SJCRH30 (cell line): Measurements from ENCODE around the gene TCF7L1. TPM values are rescaled to one million over a fixed set of nuclear protein-coding genes. Genes with fewer than 3 reads are reported as not detected.
"Not testable (repeated sequence)": the region's sequence is repeated elsewhere in the genome, so short reads cannot be mapped to it uniquely, and the experiment has no call there.

Source experiments
- DNase-seq, 2 experiments: peaks; one replicate each; pipeline ENCODE4 v3.0.0-alpha.2; 2015 to 2020
- H3K27ac ChIP-seq: fragments of 250-450 bp; sonication (Bioruptor Pico); 2 replicates; pipeline ENCODE4 v1.5.1; 2020; ENCODE audit warnings: mild to moderate bottlenecking, moderate library complexity
- H3K27me3 ChIP-seq: fragments of 250-450 bp; sonication (Bioruptor Pico); 2 replicates; pipeline ENCODE4 v1.5.1; 2020; ENCODE audit warnings: mild to moderate bottlenecking, moderate library complexity
- H3K36me3 ChIP-seq: fragments of 250-450 bp; sonication (Bioruptor Pico); 2 replicates; pipeline ENCODE4 v1.5.1; 2020; ENCODE audit warnings: mild to moderate bottlenecking, moderate library complexity
- H3K4me1 ChIP-seq: fragments of 250-450 bp; sonication (Bioruptor Pico); 2 replicates; pipeline ENCODE4 v1.5.1; 2020; ENCODE audit warnings: mild to moderate bottlenecking, moderate library complexity
- H3K4me3 ChIP-seq: fragments of 250-450 bp; sonication (Bioruptor Pico); 2 replicates; pipeline ENCODE4 v1.5.1; 2020; ENCODE audit warnings: mild to moderate bottlenecking, moderate library complexity
- H3K9me3 ChIP-seq: fragments of 250-450 bp; sonication (Bioruptor Pico); replicated peaks from 2 replicates; pipeline ENCODE4 v1.5.1; 2020; ENCODE audit warnings: mild to moderate bottlenecking, moderate library complexity
- total RNA-seq: library from RNA; depleted of rRNA; stranded (reverse); fragments of >200 nt; shearing (Covaris generic); gene quantifications from 2 replicates; pipeline ENCODE4 v1.2.3, GENCODE V29; 2014

TCF7L1 gene
- total RNA-seq, 1 experiment from 2014 or later, result 9.2 TPM

GRCh38 chr2:85340034-85340892 is 207.1 kb downstream of the TCF7L1 start:
- H3K4me3 ChIP-seq, result no peak overlapping the region
- no peaks in the 10 kb centered on the region for H3K36me3 ChIP-seq
- H3K9me3 ChIP-seq, result no peaks in the 10 kb centered on the region
- H3K4me1 ChIP-seq, result no peaks in the 10 kb centered on the region
- H3K27me3 ChIP-seq, result no peaks in the 10 kb centered on the region
- peak in 1 of 2 experiments; percentile 21 for DNase-seq
- no peak overlapping the region for H3K27ac ChIP-seq

DNA sequence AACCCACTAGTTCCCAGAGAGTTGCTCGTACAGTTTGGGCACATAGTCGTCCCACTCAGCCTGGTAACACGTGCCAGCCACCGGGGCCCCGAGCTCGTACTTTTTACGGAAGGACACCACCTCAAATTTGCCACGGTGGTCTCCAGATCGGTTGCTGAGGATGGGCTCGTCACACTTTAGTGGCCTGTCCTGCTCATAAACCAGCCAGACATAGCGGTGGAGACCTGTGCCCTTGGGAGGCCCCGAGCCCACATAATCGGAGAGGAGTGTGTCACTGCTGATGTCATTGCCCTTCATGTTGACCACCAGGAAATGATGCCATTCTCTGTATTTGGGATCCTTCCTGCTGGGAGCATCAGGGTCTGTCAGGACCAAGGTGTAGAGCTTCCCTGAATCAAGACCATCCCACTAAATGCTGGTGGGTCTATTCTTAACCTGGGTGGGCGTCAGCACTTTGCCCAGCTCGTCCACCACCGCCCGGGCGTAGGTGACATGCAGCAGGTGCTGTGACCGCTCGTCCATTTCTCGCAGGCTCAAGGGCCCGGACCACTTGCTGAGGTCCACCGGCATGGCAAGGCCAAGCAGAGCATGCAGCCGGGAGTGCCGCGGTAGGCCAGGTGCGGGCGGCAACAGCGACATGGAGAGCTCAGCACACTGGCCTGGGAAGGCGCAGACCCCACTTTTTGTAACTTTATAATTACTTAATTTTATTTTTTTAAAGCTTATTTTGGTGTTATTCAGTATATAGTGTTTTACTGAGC is 208.3 kb downstream of the TCF7L1 start:
- no peaks in the 10 kb centered on the region for H3K27me3 ChIP-seq
- no peaks in the 10 kb centered on the region for H3K9me3 ChIP-seq
- no peak overlapping the region for H3K27ac ChIP-seq
- H3K4me3 ChIP-seq, result no peak overlapping the region
- no peaks in the 10 kb centered on the region for H3K36me3 ChIP-seq
- no peaks in the 10 kb centered on the region for H3K4me1 ChIP-seq
- DNase-seq, result no peak

- no peak overlapping the region for H3K4me3 ChIP-seq
- peaks cover 5% of the 10 kb centered on the region for H3K36me3 ChIP-seq
- H3K27me3 ChIP-seq, result no peaks in the 10 kb centered on the region
- no peaks in the 10 kb centered on the region for H3K4me1 ChIP-seq
- no peak for DNase-seq
- H3K27ac ChIP-seq, result no peak overlapping the region
- no peaks in the 10 kb centered on the region for H3K9me3 ChIP-seq
Measured at GRCh38 chr2:85342156-85342555, 209.0 kb downstream of the TCF7L1 start.

DNA sequence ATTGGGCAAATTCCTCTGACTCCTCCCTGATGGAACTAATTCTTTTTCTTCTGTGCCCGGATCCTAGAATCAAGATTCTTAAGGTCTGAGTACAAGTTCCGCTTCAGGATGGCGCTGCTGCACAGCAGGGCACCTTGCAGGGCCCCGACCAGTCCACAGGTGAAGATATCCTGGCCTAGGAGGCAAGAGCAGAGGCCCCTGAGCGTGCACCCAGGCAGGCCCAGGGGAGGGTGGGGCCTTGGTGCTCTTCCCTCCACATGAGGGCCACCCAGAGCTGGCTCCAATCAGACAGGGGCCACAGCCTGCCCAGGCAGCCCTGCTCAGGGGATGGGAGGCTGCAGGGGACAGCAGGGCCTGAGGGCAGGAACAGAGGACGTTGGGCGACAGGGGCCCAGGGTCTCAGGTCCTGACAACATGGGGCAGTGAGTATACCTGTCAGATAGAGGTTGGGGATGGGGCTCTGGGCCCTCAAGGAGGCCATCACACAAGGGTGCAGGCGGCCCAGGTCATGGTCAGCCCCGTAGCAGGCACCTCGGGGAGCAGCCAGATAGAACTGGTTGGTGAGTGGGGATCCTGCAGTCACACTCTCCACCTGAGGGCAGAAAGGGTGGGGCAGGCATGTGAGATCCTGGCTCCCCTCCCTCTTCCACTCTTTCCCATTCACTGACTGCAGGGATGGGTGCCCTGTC is 210.2 kb downstream of the TCF7L1 start:
- not testable (repeated sequence) for H3K4me3 ChIP-seq, H3K4me1 ChIP-seq, H3K27me3 ChIP-seq, H3K36me3 ChIP-seq, DNase-seq, H3K9me3 ChIP-seq, H3K27ac ChIP-seq

DNA sequence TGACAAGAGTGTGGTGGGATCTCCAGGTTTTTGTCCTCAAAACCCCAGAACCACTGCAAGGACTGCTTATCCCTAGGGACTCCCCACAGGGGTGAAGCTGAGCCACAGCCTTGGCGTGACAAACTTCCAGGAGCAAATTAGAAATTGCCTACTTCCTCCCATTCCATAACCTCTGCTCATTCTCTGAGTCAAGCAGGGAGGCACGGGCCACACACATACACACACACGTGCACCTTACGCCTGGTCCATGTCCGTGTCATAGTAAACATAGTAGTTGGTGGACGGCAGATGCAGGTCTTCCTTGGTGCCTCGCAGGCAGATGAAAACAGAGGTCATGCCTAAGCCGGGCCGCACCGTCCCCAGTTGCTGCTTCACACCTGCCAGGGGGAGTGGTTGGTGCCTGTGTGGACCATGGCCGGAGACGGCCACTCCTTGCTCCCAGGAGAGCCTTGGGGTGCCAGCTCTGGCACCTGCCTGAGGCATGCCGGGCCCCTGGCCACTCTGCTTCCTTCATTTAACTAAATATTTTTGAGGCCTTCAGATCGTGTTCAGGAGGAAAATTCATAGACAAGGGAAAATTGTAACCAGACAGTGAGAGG is 211.3 kb downstream of the TCF7L1 start:
- Histone ChIP-seq H3K27me3 (no peaks in the 10 kb centered on the region), H3K27ac (no peak overlapping the region), H3K36me3 (peaks cover 17% of the 10 kb centered on the region), H3K9me3 (no peaks in the 10 kb centered on the region), H3K4me3 (no peak overlapping the region), H3K4me1 (no peaks in the 10 kb centered on the region)
- DNase-seq, result no peak

GRCh38 chr2:85347599-85347998 is 214.4 kb downstream of the TCF7L1 start:
- H3K4me1 ChIP-seq, result no peaks in the 10 kb centered on the region
- H3K4me3 ChIP-seq, result no peak overlapping the region
- H3K27ac ChIP-seq, result no peak overlapping the region
- H3K9me3 ChIP-seq, result no peaks in the 10 kb centered on the region
- H3K27me3 ChIP-seq, result no peaks in the 10 kb centered on the region
- DNase-seq, result no peak
- H3K36me3 ChIP-seq, result peaks cover 22% of the 10 kb centered on the region

- peaks cover 3% of the 10 kb centered on the region; the same call in 1 of the 2 replicates for H3K4me1 ChIP-seq
- peak overlapping the region; percentile 38 for H3K27ac ChIP-seq
- peak overlapping the region; percentile 81 for H3K4me3 ChIP-seq
- peak; percentile 37 to 48 for DNase-seq
- peaks cover 14% of the 10 kb centered on the region; the same call in 1 of the 2 replicates for H3K36me3 ChIP-seq
- no peaks in the 10 kb centered on the region for H3K27me3 ChIP-seq
- H3K9me3 ChIP-seq, result no peaks in the 10 kb centered on the region
Measured at GRCh38 chr2:85353876-85354285, 220.7 kb downstream of the TCF7L1 start.

GRCh38 chr2:85354286-85355072 is 221.3 kb downstream of the TCF7L1 start, which contains the start of the genes ELMOD3 and RETSAT:
ELMOD3 (plus strand) TSS chr2:85354769; CDS start chr2:85357199, 2,430 bp downstream.
RETSAT (minus strand) TSS chr2:85354528; CDS start chr2:85354507, 21 bp downstream.
- Histone ChIP-seq H3K36me3 (peaks cover 10% of the 10 kb centered on the region; the same call in 1 of the 2 replicates), H3K4me1 (peaks cover 3% of the 10 kb centered on the region; the same call in 1 of the 2 replicates), H3K27me3 (no peaks in the 10 kb centered on the region), H3K27ac (peak within 1 kb of the TSS; percentile 49), H3K9me3 (no peaks in the 10 kb centered on the region), H3K4me3 (peak within 1 kb of the TSS; percentile 81)
- peak; percentile 99 to 100 for DNase-seq

DNA sequence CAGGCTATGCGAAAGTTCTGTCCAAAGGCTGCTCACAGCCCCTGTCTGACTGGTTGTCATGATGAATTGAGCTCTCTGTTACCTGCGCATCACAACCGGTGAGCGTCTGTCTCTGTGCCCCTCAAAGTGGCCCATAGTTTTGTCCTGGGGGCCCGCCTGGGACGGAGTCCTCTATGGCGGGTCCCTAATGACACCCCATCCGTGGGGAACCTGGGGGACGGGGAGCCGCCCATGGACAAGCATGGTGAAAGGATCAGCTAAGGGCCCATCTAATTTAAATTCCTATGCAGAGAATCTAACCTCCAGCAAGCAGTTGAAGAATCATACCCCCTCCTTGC is 221.8 kb downstream of the TCF7L1 start:
- Histone ChIP-seq H3K9me3 (no peaks in the 10 kb centered on the region), H3K4me3 (peak overlapping the region; percentile 81), H3K36me3 (0 out of 2 replicates have a peak, but pooled peaks cover 6% of the 10 kb centered on the region), H3K4me1 (peaks cover 3% of the 10 kb centered on the region; the same call in 1 of the 2 replicates), H3K27me3 (no peaks in the 10 kb centered on the region), H3K27ac (peak overlapping the region; percentile 49)
- no peak for DNase-seq

- peak overlapping the region; percentile 81 for H3K4me3 ChIP-seq
- no peak for DNase-seq
Measured at GRCh38 chr2:85355521-85355920, 222.3 kb downstream of the TCF7L1 start.

GRCh38 chr2:85356186-85356585 is 223.0 kb downstream of the TCF7L1 start:
- Histone ChIP-seq H3K36me3 (0 out of 2 replicates have a peak, but pooled peaks cover 6% of the 10 kb centered on the region), H3K4me1 (peaks cover 3% of the 10 kb centered on the region; the same call in 1 of the 2 replicates), H3K27me3 (no peaks in the 10 kb centered on the region), H3K9me3 (no peaks in the 10 kb centered on the region), H3K4me3 (no peak overlapping the region), H3K27ac (no peak overlapping the region)
- DNase-seq, result peak in 1 of 2 experiments; percentile 26

More at GRCh38 chr2:85355521-85355920, 222.3 kb downstream of the TCF7L1 start:
- Histone ChIP-seq H3K27me3 (no peaks in the 10 kb centered on the region), H3K9me3 (no peaks in the 10 kb centered on the region), H3K27ac (no peak overlapping the region), H3K4me1 (peaks cover 3% of the 10 kb centered on the region; the same call in 1 of the 2 replicates), H3K36me3 (0 out of 2 replicates have a peak, but pooled peaks cover 6% of the 10 kb centered on the region)

DNA sequence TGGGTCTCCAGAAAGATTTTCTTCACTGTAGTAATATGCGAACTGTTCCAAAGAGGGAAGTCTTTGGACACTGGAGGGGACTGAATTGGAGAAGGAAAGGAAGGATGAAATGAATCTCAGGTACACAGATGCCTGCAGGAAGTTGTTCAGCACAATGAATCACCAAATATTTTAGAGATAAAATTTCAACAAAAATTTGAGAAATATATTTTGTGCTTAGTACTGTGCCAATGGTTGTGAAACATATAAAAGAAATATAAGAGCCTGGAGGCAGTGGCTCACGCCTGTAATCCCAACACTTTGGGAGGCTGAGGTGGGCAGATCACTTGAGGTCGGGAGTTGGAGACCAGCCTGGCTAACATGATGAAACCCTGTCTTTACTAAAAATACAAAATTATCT is 224.5 kb downstream of the TCF7L1 start:
- Histone ChIP-seq H3K9me3 (no peaks in the 10 kb centered on the region), H3K27ac (no peak overlapping the region), H3K4me1 (peaks cover 3% of the 10 kb centered on the region; the same call in 1 of the 2 replicates), H3K4me3 (no peak overlapping the region), H3K36me3 (0 out of 2 replicates have a peak, but pooled peaks cover 6% of the 10 kb centered on the region), H3K27me3 (no peaks in the 10 kb centered on the region)
- no peak for DNase-seq
